ENCODE data around the gene MAPKAPK2.

MAPKAPK2 gene

GRCh38 chr1:206654828-206655227, 29.9 kb upstream of the MAPKAPK2 start:
- FAIRE-seq (no peak), DNase-seq (ENCODE audit: insufficient read length, low spot score) (no peak)
- TF ChIP-seq, protein P1, sequence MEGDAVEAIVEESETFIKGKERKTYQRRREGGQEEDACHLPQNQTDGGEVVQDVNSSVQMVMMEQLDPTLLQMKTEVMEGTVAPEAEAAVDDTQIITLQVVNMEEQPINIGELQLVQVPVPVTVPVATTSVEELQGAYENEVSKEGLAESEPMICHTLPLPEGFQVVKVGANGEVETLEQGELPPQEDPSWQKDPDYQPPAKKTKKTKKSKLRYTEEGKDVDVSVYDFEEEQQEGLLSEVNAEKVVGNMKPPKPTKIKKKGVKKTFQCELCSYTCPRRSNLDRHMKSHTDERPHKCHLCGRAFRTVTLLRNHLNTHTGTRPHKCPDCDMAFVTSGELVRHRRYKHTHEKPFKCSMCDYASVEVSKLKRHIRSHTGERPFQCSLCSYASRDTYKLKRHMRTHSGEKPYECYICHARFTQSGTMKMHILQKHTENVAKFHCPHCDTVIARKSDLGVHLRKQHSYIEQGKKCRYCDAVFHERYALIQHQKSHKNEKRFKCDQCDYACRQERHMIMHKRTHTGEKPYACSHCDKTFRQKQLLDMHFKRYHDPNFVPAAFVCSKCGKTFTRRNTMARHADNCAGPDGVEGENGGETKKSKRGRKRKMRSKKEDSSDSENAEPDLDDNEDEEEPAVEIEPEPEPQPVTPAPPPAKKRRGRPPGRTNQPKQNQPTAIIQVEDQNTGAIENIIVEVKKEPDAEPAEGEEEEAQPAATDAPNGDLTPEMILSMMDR (IDR thresholded peaks at IDR 0.05; ENCODE audit: insufficient read depth, missing control alignments), result no peak

DNA sequence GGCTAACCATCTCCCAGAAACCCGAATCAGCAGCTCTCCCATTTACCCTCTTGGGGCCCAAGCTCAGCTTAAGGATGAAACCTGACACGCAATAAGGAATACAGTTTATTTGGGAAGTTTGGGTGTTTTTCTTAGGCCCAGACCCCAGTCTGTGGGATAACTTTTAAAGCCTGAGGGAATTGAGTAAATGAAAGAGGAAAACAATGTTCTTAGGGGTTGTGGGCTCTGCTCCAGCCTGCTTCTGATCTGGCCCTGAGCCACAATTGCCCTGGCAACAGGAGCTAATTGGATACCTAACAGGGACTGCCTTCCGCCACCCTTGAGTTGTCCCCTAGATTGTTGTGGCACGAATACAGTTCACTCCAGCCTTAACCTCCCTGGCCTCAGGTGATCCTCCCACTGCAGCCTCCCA, 29.2 kb upstream of the MAPKAPK2 start:
- TF ChIP-seq, protein P1 (IDR thresholded peaks at IDR 0.05; ENCODE audit: insufficient read depth, missing control alignments), result no peak
- FAIRE-seq (no peak), DNase-seq (ENCODE audit: insufficient read length, low spot score) (no peak)

GRCh38 chr1:206656936-206657335, 27.8 kb upstream of the MAPKAPK2 start:
- no peak for DNase-seq (ENCODE audit: insufficient read length, low spot score)
- no peak for FAIRE-seq
- TF ChIP-seq, protein P1 (IDR thresholded peaks at IDR 0.05; ENCODE audit: insufficient read depth, missing control alignments), result no peak

DNA sequence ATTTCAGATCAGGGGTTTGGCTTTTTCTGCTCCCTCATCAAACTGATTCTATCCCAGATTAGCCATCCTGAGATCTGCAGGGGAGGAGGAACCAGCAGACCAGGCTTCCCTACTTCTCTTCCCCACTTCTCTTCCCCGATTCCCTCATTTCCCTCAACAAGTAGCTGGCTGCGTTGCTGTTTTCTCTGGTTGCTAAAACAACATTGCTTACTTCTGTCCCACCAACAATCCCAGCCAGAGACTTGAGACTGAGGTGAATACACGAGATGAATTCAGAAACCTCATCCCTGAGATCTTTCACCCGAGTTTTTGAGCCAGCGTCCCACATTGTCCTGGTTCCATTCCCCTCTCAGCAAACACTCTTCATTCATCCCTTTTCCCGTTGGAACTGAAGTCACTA, 27.0 kb upstream of the MAPKAPK2 start:
- FAIRE-seq (no peak), DNase-seq (ENCODE audit: insufficient read length, low spot score) (no peak)
- TF ChIP-seq, protein P1 (IDR thresholded peaks at IDR 0.05; ENCODE audit: insufficient read depth, missing control alignments), result no peak

GRCh38 chr1:206658264-206658980, 26.3 kb upstream of the MAPKAPK2 start:
- TF ChIP-seq, protein P1 (IDR thresholded peaks at IDR 0.05; ENCODE audit: insufficient read depth, missing control alignments), result peak; percentile 36
- FAIRE-seq (no peak), DNase-seq (ENCODE audit: insufficient read length, low spot score) (no peak)

DNA sequence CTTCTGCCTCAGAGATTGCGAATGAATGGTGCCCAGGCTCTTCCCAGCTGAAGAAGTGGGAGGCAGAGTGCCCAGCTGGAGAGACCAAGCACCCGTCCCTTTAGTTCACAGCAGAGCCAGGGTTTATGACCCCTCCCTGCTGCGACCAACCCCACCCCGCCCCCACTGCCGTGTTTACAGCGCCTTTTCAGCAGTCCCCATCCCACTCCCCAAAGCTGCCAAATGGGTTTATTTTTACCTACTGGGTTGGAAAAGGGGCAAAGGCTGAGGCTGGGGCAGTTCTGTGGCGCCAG, 25.8 kb upstream of the MAPKAPK2 start:
- TF ChIP-seq, protein P1 (IDR thresholded peaks at IDR 0.05; ENCODE audit: insufficient read depth, missing control alignments), result no peak
- FAIRE-seq, result no peak
- DNase-seq (ENCODE audit: insufficient read length, low spot score), result no peak

GRCh38 chr1:206660136-206660535, 24.6 kb upstream of the MAPKAPK2 start:
- TF ChIP-seq, protein P1 (IDR thresholded peaks at IDR 0.05; ENCODE audit: insufficient read depth, missing control alignments), result no peak
- DNase-seq (ENCODE audit: insufficient read length, low spot score) (no peak), FAIRE-seq (no peak)

Data from D721Med (cell line).